Measurements from ENCODE around the gene RNF151.

RNF151 gene

DNA sequence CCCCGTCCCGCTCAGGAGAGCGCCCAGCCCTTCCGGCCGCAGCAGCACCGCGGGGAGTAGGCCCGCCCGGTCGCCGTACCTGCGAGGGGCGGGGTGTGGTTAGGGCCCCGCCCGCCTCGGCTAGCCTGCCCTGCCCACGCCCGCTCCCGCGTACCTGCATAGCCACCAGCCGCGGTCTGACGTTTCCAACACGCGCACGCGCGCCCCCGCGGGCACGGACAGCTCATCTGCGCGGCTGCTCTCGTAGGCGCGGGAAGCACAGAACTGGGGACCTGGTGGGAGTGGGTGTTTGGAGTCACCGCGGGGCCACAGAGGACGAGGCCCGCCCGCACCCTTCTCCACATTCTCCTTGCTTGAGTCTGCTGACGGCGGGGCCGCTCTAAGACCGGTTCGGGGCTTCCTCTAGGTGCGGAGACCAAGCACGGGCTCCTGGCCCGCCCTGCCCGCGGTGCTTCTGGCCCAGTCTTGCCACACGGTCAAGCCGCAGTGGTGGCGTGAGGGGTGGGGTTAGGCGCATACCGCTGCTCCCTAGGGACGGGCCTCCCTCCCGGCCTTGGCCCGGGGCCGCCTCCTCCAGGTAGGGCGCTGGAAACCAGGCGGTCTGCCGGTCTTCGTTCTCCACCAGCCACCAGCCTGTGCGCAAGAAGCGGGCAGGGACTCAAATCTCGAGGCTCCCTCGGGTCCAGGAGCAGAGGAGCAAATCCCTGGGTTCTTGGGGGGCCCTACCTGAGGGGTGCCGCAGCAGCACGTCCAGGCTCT, 12.8 kb downstream of the RNF151 start:
- peaks cover 8% of the 10 kb centered on the region for H3F3A ChIP-seq (ENCODE audit: control insufficient read depth, insufficient read depth)
- H3K27ac ChIP-seq (ENCODE audit: low read depth, low read length): no peak overlapping the region

DNA sequence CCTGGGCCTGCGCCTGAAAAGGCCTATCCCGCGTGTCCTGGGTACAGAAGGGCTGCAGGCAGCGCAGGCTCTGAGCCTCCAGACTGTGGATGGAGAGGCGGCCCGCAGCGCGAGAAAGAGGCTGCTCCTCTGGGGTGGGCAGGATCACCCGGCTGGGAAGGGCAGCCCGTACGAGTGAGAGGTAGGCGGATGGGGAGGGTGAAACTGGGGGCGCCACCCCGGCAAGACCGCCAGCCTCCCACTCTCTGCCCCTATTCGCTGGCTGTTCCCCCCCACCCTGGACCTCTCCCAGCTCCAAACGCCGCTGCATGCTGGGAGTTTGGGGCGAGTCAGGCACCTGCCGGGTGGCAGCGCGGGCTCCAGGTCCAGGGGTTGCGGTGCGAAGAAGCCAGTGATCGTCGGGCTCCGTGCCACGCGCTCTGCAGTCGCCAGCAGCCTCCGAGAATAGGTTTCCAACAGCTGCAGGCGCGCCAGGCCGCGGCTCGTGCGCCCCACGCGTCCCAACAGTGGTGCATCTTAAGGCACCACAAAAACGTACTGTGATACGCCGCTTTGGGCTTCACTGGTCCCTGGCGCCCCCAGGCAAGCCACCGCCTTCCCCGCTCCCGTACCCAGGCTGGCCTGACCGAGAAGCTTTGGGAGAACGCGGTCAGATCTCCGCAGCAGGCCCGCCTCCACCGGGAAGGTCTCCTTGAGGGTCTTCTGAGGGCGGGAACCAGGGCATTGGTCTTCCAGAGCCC, 13.5 kb downstream of the RNF151 start:
- Histone ChIP-seq H3K36me3 (ENCODE audit: control insufficient read depth, low read length) (peaks cover 46% of the 10 kb centered on the region), H3K4me3 (ENCODE audit: low read length) (no peak overlapping the region), H3K79me2 (ENCODE audit: control insufficient read depth, low read length) (peaks cover 10% of the 10 kb centered on the region), H3K9me3 (ENCODE audit: control insufficient read depth, insufficient read depth, low read length) (no peaks in the 10 kb centered on the region), H3K4me2 (ENCODE audit: low read length) (no peak overlapping the region), H3F3A (ENCODE audit: control insufficient read depth, insufficient read depth) (peaks cover 8% of the 10 kb centered on the region), H3K9me2 (replicated peaks; ENCODE audit: control insufficient read depth, low read length) (no peaks in the 10 kb centered on the region), H3K4me1 (ENCODE audit: control insufficient read depth, low read length) (peaks cover 21% of the 10 kb centered on the region), H3K27me3 (ENCODE audit: control insufficient read depth, low read length) (peaks cover 37% of the 10 kb centered on the region), H3K27ac (ENCODE audit: low read depth, low read length) (no peak overlapping the region), H4K20me1 (ENCODE audit: control insufficient read depth, insufficient read depth, low read depth, low read length) (no peaks in the 10 kb centered on the region)
- TF ChIP-seq EZH2phosphoT487 (IDR thresholded peaks at IDR 0.05; ENCODE audit: borderline replicate concordance, low read length): no peak
- TF ChIP-seq, protein P1, sequence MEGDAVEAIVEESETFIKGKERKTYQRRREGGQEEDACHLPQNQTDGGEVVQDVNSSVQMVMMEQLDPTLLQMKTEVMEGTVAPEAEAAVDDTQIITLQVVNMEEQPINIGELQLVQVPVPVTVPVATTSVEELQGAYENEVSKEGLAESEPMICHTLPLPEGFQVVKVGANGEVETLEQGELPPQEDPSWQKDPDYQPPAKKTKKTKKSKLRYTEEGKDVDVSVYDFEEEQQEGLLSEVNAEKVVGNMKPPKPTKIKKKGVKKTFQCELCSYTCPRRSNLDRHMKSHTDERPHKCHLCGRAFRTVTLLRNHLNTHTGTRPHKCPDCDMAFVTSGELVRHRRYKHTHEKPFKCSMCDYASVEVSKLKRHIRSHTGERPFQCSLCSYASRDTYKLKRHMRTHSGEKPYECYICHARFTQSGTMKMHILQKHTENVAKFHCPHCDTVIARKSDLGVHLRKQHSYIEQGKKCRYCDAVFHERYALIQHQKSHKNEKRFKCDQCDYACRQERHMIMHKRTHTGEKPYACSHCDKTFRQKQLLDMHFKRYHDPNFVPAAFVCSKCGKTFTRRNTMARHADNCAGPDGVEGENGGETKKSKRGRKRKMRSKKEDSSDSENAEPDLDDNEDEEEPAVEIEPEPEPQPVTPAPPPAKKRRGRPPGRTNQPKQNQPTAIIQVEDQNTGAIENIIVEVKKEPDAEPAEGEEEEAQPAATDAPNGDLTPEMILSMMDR (IDR thresholded peaks at IDR 0.05; ENCODE audit: low read depth, low read length, poor library complexity, severe bottlenecking): no peak

More for the DNA sequence above, 12.8 kb downstream of the RNF151 start:
- H3K4me2 ChIP-seq (ENCODE audit: low read length): no peak overlapping the region
- no peaks in the 10 kb centered on the region for H3K9me3 ChIP-seq (ENCODE audit: control insufficient read depth, insufficient read depth, low read length)
- peaks cover 37% of the 10 kb centered on the region for H3K27me3 ChIP-seq (ENCODE audit: control insufficient read depth, low read length)
- no peaks in the 10 kb centered on the region for H3K9me2 ChIP-seq (replicated peaks; ENCODE audit: control insufficient read depth, low read length)
- no peaks in the 10 kb centered on the region for H4K20me1 ChIP-seq (ENCODE audit: control insufficient read depth, insufficient read depth, low read depth, low read length)
- no peak overlapping the region for H3K4me3 ChIP-seq (ENCODE audit: low read length)
- TF ChIP-seq EZH2phosphoT487 (IDR thresholded peaks at IDR 0.05; ENCODE audit: borderline replicate concordance, low read length): no peak
- TF ChIP-seq, protein P1 (IDR thresholded peaks at IDR 0.05; ENCODE audit: low read depth, low read length, poor library complexity, severe bottlenecking): no peak
- H3K4me1 ChIP-seq (ENCODE audit: control insufficient read depth, low read length): peaks cover 14% of the 10 kb centered on the region
- H3K79me2 ChIP-seq (ENCODE audit: control insufficient read depth, low read length): peaks cover 5% of the 10 kb centered on the region
- peaks cover 49% of the 10 kb centered on the region for H3K36me3 ChIP-seq (ENCODE audit: control insufficient read depth, low read length)

DNA sequence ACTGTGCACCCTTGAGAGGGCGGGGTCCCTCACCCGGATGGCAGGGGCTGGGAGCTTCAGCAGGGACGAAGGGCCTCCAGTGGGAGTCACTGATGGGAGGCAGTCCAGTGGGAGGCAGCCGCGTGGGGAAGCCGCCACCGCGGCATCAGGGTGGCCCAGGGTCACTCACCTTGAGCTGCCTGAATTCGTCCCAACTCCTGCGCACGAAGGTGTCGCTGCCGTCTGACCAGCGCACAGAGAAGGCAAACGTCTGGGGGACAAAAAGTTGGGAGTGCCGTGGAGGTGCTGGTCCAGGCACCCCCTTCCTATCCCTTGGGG, 14.1 kb downstream of the RNF151 start:
- H4K20me1 ChIP-seq (ENCODE audit: control insufficient read depth, insufficient read depth, low read depth, low read length): no peaks in the 10 kb centered on the region
- no peak overlapping the region for H3K4me3 ChIP-seq (ENCODE audit: low read length)
- H3K4me2 ChIP-seq (ENCODE audit: low read length): no peak overlapping the region
- peaks cover 25% of the 10 kb centered on the region for H3K4me1 ChIP-seq (ENCODE audit: control insufficient read depth, low read length)
- peaks cover 8% of the 10 kb centered on the region for H3F3A ChIP-seq (ENCODE audit: control insufficient read depth, insufficient read depth)
- H3K79me2 ChIP-seq (ENCODE audit: control insufficient read depth, low read length): peaks cover 16% of the 10 kb centered on the region
- H3K9me2 ChIP-seq (replicated peaks; ENCODE audit: control insufficient read depth, low read length): no peaks in the 10 kb centered on the region
- H3K27ac ChIP-seq (ENCODE audit: low read depth, low read length): no peak overlapping the region
- no peak for TF ChIP-seq EZH2phosphoT487 (IDR thresholded peaks at IDR 0.05; ENCODE audit: borderline replicate concordance, low read length)
- TF ChIP-seq, protein P1 (IDR thresholded peaks at IDR 0.05; ENCODE audit: low read depth, low read length, poor library complexity, severe bottlenecking): no peak
- H3K9me3 ChIP-seq (ENCODE audit: control insufficient read depth, insufficient read depth, low read length): no peaks in the 10 kb centered on the region
- peaks cover 37% of the 10 kb centered on the region for H3K27me3 ChIP-seq (ENCODE audit: control insufficient read depth, low read length)
- H3K36me3 ChIP-seq (ENCODE audit: control insufficient read depth, low read length): peaks cover 46% of the 10 kb centered on the region

Measured in DOHH2 (cell line).